H54 (cell line): ENCODE measurements around the gene RPRD1B.
"Not testable (repeated sequence)": the region's sequence is repeated elsewhere in the genome, so short reads cannot be mapped to it uniquely, and the experiment has no call there.

Source experiments
- DNase-seq: peaks from one replicate; pipeline ENCODE4 v3.0.0; 2011; ENCODE audit warnings: low spot score, mixed read lengths; ENCODE audit not compliant: insufficient read length
- FAIRE-seq: peaks from 3 replicates; lab custom pipeline; 2011; peaks lifted over from hg19 to GRCh38; lab: Jason Lieb, UNC
- POLR2A ChIP-seq: IDR thresholded peaks from 2 replicates; pipeline ENCODE4 v1.6.1; 2011; ENCODE audit warnings: low read depth, mild to moderate bottlenecking, low read length

RPRD1B gene

GRCh38 chr20:38104285-38104684 is 70.7 kb downstream of the RPRD1B start:
- TF ChIP-seq POLR2A: no peak
- FAIRE-seq (no peak), DNase-seq (no peak)

GRCh38 chr20:38106461-38106860 is 72.9 kb downstream of the RPRD1B start:
- no peak for TF ChIP-seq POLR2A
- DNase-seq: no peak
- no peak for FAIRE-seq

- FAIRE-seq: not testable (repeated sequence)
Measured at GRCh38 chr20:38107386-38107785, 73.8 kb downstream of the RPRD1B start.

GRCh38 chr20:38107916-38108315 is 74.4 kb downstream of the RPRD1B start:
- FAIRE-seq: not testable (repeated sequence)

More at GRCh38 chr20:38107386-38107785, 73.8 kb downstream of the RPRD1B start:
- DNase-seq: not testable (repeated sequence)

GRCh38 chr20:38108438-38108985 is 75.0 kb downstream of the RPRD1B start:
- FAIRE-seq: no peak
- no peak for DNase-seq
- TF ChIP-seq POLR2A: no peak

More at GRCh38 chr20:38107916-38108315, 74.4 kb downstream of the RPRD1B start:
- DNase-seq: not testable (repeated sequence)

- no peak for TF ChIP-seq POLR2A
- no peak for DNase-seq
- FAIRE-seq: no peak
Measured at GRCh38 chr20:38108986-38109541, 75.5 kb downstream of the RPRD1B start.

- DNase-seq: peak; percentile 62
- no peak for FAIRE-seq
- no peak for TF ChIP-seq POLR2A
Measured at GRCh38 chr20:38109591-38110524, 76.3 kb downstream of the RPRD1B start.

GRCh38 chr20:38110525-38111178 is 77.1 kb downstream of the RPRD1B start:
- DNase-seq (no peak), FAIRE-seq (no peak)
- no peak for TF ChIP-seq POLR2A

GRCh38 chr20:38111366-38112232 is 78.1 kb downstream of the RPRD1B start:
- no peak for DNase-seq
- FAIRE-seq: no peak
- no peak for TF ChIP-seq POLR2A

GRCh38 chr20:38112261-38112929 is 78.8 kb downstream of the RPRD1B start:
- FAIRE-seq (no peak), DNase-seq (no peak)
- no peak for TF ChIP-seq POLR2A

GRCh38 chr20:38112930-38113294 is 79.4 kb downstream of the RPRD1B start:
- no peak for DNase-seq
- no peak for FAIRE-seq
- TF ChIP-seq POLR2A: no peak

GRCh38 chr20:38113401-38114325 is 80.1 kb downstream of the RPRD1B start:
- FAIRE-seq (no peak), DNase-seq (no peak)
- no peak for TF ChIP-seq POLR2A
